Activated T-cell treated with anti-CD3 and anti-CD28 coated beads, Interleukin-2, amount 50 U/mL, for 1 hour (primary cell): ENCODE data around the gene SPACA4.

Source experiments
- DNase-seq: peaks from one replicate; pipeline ENCODE4 v3.0.0-alpha.2; 2020

The SPACA4 gene

GRCh38 chr19:48635966-48636858, 29.7 kb downstream of the SPACA4 start:
- DNase-seq: no peak

GRCh38 chr19:48636859-48637448, 30.4 kb downstream of the SPACA4 start, which contains the start of gene DBP:
TSS of gene DBP (minus strand) at chr19:48637379. CDS start at chr19:48636994, 385 bp downstream.
- DNase-seq: no peak

- DNase-seq: peak; percentile 99
Measured at GRCh38 chr19:48637449-48637947, 31.0 kb downstream of the SPACA4 start.

GRCh38 chr19:48637948-48638830, 31.6 kb downstream of the SPACA4 start:
- DNase-seq: peak; percentile 82

- DNase-seq: no peak
Measured at GRCh38 chr19:48638831-48639381, 32.4 kb downstream of the SPACA4 start.

GRCh38 chr19:48639483-48640375, 33.2 kb downstream of the SPACA4 start:
- no peak for DNase-seq

- DNase-seq: no peak
Measured at GRCh38 chr19:48641850-48642249, 35.3 kb downstream of the SPACA4 start.

- no peak for DNase-seq
Measured at GRCh38 chr19:48642862-48643261, 36.3 kb downstream of the SPACA4 start.

- no peak for DNase-seq
Measured at GRCh38 chr19:48644355-48644754, 37.8 kb downstream of the SPACA4 start.

- peak; percentile 75 for DNase-seq
Measured at GRCh38 chr19:48644839-48645619, 38.5 kb downstream of the SPACA4 start.

GRCh38 chr19:48645620-48646000, 39.1 kb downstream of the SPACA4 start:
- no peak for DNase-seq

- DNase-seq: peak; percentile 96
Measured at GRCh38 chr19:48646001-48646721, 39.6 kb downstream of the SPACA4 start, which contains the start of gene CA11. TSS of gene CA11 (minus strand) at chr19:48646187. CDS start at chr19:48645632, 555 bp downstream.

- DNase-seq: no peak
Measured at GRCh38 chr19:48646722-48647216, 40.2 kb downstream of the SPACA4 start.

- no peak for DNase-seq
Measured at GRCh38 chr19:48648134-48648533, 41.6 kb downstream of the SPACA4 start.

- DNase-seq: no peak
Measured at GRCh38 chr19:48650974-48651682, 44.6 kb downstream of the SPACA4 start.

GRCh38 chr19:48651683-48652048, 45.1 kb downstream of the SPACA4 start:
- DNase-seq: no peak

GRCh38 chr19:48654299-48655059, 47.9 kb downstream of the SPACA4 start:
- DNase-seq: no peak

GRCh38 chr19:48656840-48657474, 50.4 kb downstream of the SPACA4 start:
- no peak for DNase-seq
